ENCODE results near the gene PLCH2. TPM values are rescaled to one million over a fixed set of nuclear protein-coding genes. Genes with fewer than 3 reads are reported as not detected.

Gene PLCH2
- total and polyA plus RNA-seq, 9 of the 15 experiments (the other 6 are each of a cell fraction or from before 2014, with no cell fraction given), result 0.16 TPM; not detected in 8

- 4% methylated on average over 9 of the region's 9 CpGs for WGBS (ENCODE audit: insufficient coverage, low coverage, missing lambda C conversion rate)
- POLR2A ChIA-PET, result no interaction called here
- Histone ChIP-seq H3K9me1 (ENCODE audit: control insufficient read depth, insufficient read depth, low read length) (peaks cover 3% of the 10 kb centered on the region), H3K27me3 (ENCODE audit: control insufficient read depth in 2 of 2, insufficient read depth in 2 of 2, low read length in 2 of 2) (peaks cover 15 to 45% of the 10 kb centered on the region in 2 experiments; a peak in 4 of 5 replicates), H3K4me2 (ENCODE audit: insufficient read depth, low read length) (no peak overlapping the region), H3K36me3 (ENCODE audit: control insufficient read depth, insufficient read depth, low read length) (no peaks in the 10 kb centered on the region), H3K9ac (ENCODE audit: insufficient read depth in 1 of 2, low read depth in 2 of 2, low read length in 2 of 2) (no peak overlapping the region; a peak in 1 of 4 replicates), H3K27ac (ENCODE audit: extremely low read depth, low read depth, low read length) (no peak overlapping the region), H2AFZ (ENCODE audit: low read depth, low read length) (no peak overlapping the region), H3K4me3 (no peak overlapping the region), H3K4me1 (replicated peaks in 1 of 2; ENCODE audit: control insufficient read depth in 2 of 2, insufficient read depth in 2 of 2, low read length in 2 of 2) (peaks cover 23 to 70% of the 10 kb centered on the region in 2 experiments), H3K9me3 (replicated peaks; ENCODE audit: control insufficient read depth, insufficient read depth, low read depth, low read length) (no peaks in the 10 kb centered on the region), H4K20me1 (replicated peaks; ENCODE audit: control insufficient read depth, insufficient read depth, low read length) (no peaks in the 10 kb centered on the region), H3K79me2 (ENCODE audit: control insufficient read depth, insufficient read depth, low read length) (no peaks in the 10 kb centered on the region)
- in situ Hi-C loops (cut with MboI) (loop anchor here (5.0 to 25.0 kb wide), 2 partner anchors 125 to 350 kb away; partner anchors contain the start of genes FAAP20 and PEX10), intact Hi-C loops (cut with micrococcal nuclease) (no loop called here)
- TF ChIP-seq USF2 (CRISPR knock-in tag; IDR thresholded peaks at IDR 0.05) (peak; percentile 3; the same call in 1 of the 2 replicates), CCAR2 (IDR thresholded peaks at IDR 0.05; ENCODE audit: low read depth, low read length) (no peak)
- BruUV-seq (replicated peaks), result no TSS peak
- DNase-seq (ENCODE audit: extremely low read depth in 1 of 4, low spot score in 3 of 4) (no peak), ATAC-seq (no peak), FAIRE-seq (no peak)
- CTCF ChIA-PET (ENCODE audit: low intra/inter-chr PET ratio), result no interaction called here
Measured at GRCh38 chr1:2537784-2538115, 61.7 kb downstream of the PLCH2 start.

GRCh38 chr1:2538376-2538775, 62.3 kb downstream of the PLCH2 start:
- BruUV-seq (replicated peaks), result no TSS peak
- ChIA-PET CTCF (ENCODE audit: low intra/inter-chr PET ratio) (no interaction called here), POLR2A (interaction anchor here (0.5 kb wide), 1 partner anchor 319 kb away, joined by 3 read pairs; no protein-coding TSS in a partner anchor)
- H3K79me2 ChIP-seq (ENCODE audit: control insufficient read depth, insufficient read depth, low read length), result no peaks in the 10 kb centered on the region
- no peak overlapping the region for H3K4me2 ChIP-seq (ENCODE audit: insufficient read depth, low read length)
- H3K9ac ChIP-seq (ENCODE audit: insufficient read depth in 1 of 2, low read depth in 2 of 2, low read length in 2 of 2), result no peak overlapping the region
- 13% methylated on average over 3 of the region's 4 CpGs for WGBS (ENCODE audit: insufficient coverage, low coverage, missing lambda C conversion rate)
- TF ChIP-seq ATF7 (IDR thresholded peaks at IDR 0.05) (no peak), C11orf30 (IDR thresholded peaks at IDR 0.05; ENCODE audit: low read depth) (no peak), CREB5 (CRISPR knock-in tag; IDR thresholded peaks at IDR 0.05) (no peak), ARID2 (IDR thresholded peaks at IDR 0.05) (no peak), GABPA (tag; conservative IDR thresholded peaks at IDR 0.05; ENCODE audit: low read depth) (no peak), ZNF41 (CRISPR knock-in tag; conservative IDR thresholded peaks at IDR 0.05) (no peak), MTA3 (IDR thresholded peaks at IDR 0.05; ENCODE audit: borderline replicate concordance) (no peak), ZBTB33 (CRISPR knock-in tag; IDR thresholded peaks at IDR 0.05) (no peak), THRAP3 (IDR thresholded peaks at IDR 0.05; ENCODE audit: borderline replicate concordance) (no peak), SIN3A (IDR thresholded peaks at IDR 0.05; ENCODE audit: borderline replicate concordance in 2 of 2, control insufficient read depth in 1 of 2, low read depth in 2 of 2, low read length in 2 of 2) (no peak)
- no peaks in the 10 kb centered on the region for H3K9me3 ChIP-seq (replicated peaks; ENCODE audit: control insufficient read depth, insufficient read depth, low read depth, low read length)
- peaks cover 3% of the 10 kb centered on the region for H3K9me1 ChIP-seq (ENCODE audit: control insufficient read depth, insufficient read depth, low read length)
- in situ Hi-C loops (cut with MboI) (loop anchor here (5.0 to 25.0 kb wide), 2 partner anchors 126 to 351 kb away; partner anchors contain the start of genes FAAP20 and PEX10), intact Hi-C loops (cut with micrococcal nuclease) (no loop called here)
- no peaks in the 10 kb centered on the region for H3K36me3 ChIP-seq (ENCODE audit: control insufficient read depth, insufficient read depth, low read length)
- peaks cover 10 to 38% of the 10 kb centered on the region in 2 experiments; a peak in 4 of 5 replicates for H3K27me3 ChIP-seq (ENCODE audit: control insufficient read depth in 2 of 2, insufficient read depth in 2 of 2, low read length in 2 of 2)
- H3K27ac ChIP-seq (ENCODE audit: extremely low read depth, low read depth, low read length), result no peak overlapping the region
- no peak overlapping the region for H2AFZ ChIP-seq (ENCODE audit: low read depth, low read length)
- ATAC-seq (no peak), FAIRE-seq (no peak), DNase-seq (ENCODE audit: extremely low read depth in 1 of 4, low spot score in 3 of 4) (no peak)
- no peaks in the 10 kb centered on the region for H4K20me1 ChIP-seq (replicated peaks; ENCODE audit: control insufficient read depth, insufficient read depth, low read length)
- H3K4me1 ChIP-seq (replicated peaks in 1 of 2; ENCODE audit: control insufficient read depth in 2 of 2, insufficient read depth in 2 of 2, low read length in 2 of 2), result peaks cover 28 to 73% of the 10 kb centered on the region in 2 experiments
- no peak overlapping the region for H3K4me3 ChIP-seq
